ENCODE measurements around the gene NFYB. TPM values are rescaled to one million over a fixed set of nuclear protein-coding genes. Genes with fewer than 3 reads are reported as not detected.

Gene NFYB
- polyA plus RNA-seq, 1 of the 3 experiments (the other 2 are of a cell fraction), result 11.0 TPM

DNA sequence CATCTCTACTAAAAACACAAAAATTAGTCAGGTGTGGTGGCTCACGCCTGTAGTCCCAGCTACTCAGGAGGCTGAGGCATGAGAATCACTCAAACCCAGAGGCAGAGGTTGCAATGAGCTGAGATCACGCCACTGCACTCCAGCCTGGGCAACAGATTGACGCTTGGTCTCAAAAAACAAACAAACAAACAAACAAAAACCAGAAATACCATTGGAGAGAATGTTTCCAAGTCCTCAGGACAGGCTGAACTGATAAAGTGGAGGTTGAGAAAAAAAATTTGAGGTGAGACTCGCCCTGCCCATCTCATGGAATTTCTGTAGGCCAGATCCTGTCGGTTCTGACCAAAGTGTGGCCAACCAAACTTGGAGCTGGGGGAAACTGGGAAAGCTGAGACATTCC is 30.6 kb upstream of the NFYB start:
- Histone ChIP-seq H3K27ac (ENCODE audit: low read depth in 2 of 2, low read length in 1 of 2) (no peak overlapping the region), H3K27me3 (ENCODE audit: insufficient read depth) (no peaks in the 10 kb centered on the region), H3K9me3 (no peaks in the 10 kb centered on the region), H3K9ac (no peak overlapping the region), H3K4me2 (no peak overlapping the region), H3F3A (replicated peaks; ENCODE audit: insufficient read depth) (no peaks in the 10 kb centered on the region), H4K20me1 (ENCODE audit: insufficient read depth) (no peaks in the 10 kb centered on the region), H3K4me3 (ENCODE audit: low read depth in 2 of 2, low read length in 1 of 2) (no peak overlapping the region), H3K4me1 (ENCODE audit: control insufficient read depth in 1 of 2, insufficient read depth in 2 of 2, low read depth in 1 of 2, low read length in 1 of 2) (no peaks in the 10 kb centered on the region; a peak in 1 of 4 replicates), H2AFZ (ENCODE audit: low read depth) (no peak overlapping the region), H3K36me3 (replicated peaks in 1 of 2; ENCODE audit: control insufficient read depth in 1 of 2, insufficient read depth in 2 of 2, low read length in 1 of 2) (no peaks in the 10 kb centered on the region), H3K79me2 (ENCODE audit: insufficient read depth) (no peaks in the 10 kb centered on the region), H3K9me2 (no peaks in the 10 kb centered on the region)
- TF ChIP-seq TEAD4 (IDR thresholded peaks at IDR 0.05; ENCODE audit: borderline replicate concordance, insufficient read depth) (no peak), SMC3 (IDR thresholded peaks at IDR 0.05; ENCODE audit: low read depth, low read length) (no peak), JUND (IDR thresholded peaks at IDR 0.05) (no peak), RFX5 (IDR thresholded peaks at IDR 0.05; ENCODE audit: low read length) (no peak), NFIC (IDR thresholded peaks at IDR 0.05; ENCODE audit: borderline replicate concordance) (no peak), MXI1 (IDR thresholded peaks at IDR 0.05; ENCODE audit: low read depth, low read length) (no peak), YY1 (IDR thresholded peaks at IDR 0.05; ENCODE audit: low read depth) (no peak), RCOR1 (IDR thresholded peaks at IDR 0.05; ENCODE audit: low read length) (no peak), TAF1 (IDR thresholded peaks at IDR 0.05; ENCODE audit: borderline replicate concordance, low read depth, low read length) (no peak), ELF1 (IDR thresholded peaks at IDR 0.05) (no peak)
- TF ChIP-seq, protein P1, sequence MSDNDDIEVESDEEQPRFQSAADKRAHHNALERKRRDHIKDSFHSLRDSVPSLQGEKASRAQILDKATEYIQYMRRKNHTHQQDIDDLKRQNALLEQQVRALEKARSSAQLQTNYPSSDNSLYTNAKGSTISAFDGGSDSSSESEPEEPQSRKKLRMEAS (IDR thresholded peaks at IDR 0.05; ENCODE audit: low read depth), result no peak
- TF ChIP-seq, protein P2, sequence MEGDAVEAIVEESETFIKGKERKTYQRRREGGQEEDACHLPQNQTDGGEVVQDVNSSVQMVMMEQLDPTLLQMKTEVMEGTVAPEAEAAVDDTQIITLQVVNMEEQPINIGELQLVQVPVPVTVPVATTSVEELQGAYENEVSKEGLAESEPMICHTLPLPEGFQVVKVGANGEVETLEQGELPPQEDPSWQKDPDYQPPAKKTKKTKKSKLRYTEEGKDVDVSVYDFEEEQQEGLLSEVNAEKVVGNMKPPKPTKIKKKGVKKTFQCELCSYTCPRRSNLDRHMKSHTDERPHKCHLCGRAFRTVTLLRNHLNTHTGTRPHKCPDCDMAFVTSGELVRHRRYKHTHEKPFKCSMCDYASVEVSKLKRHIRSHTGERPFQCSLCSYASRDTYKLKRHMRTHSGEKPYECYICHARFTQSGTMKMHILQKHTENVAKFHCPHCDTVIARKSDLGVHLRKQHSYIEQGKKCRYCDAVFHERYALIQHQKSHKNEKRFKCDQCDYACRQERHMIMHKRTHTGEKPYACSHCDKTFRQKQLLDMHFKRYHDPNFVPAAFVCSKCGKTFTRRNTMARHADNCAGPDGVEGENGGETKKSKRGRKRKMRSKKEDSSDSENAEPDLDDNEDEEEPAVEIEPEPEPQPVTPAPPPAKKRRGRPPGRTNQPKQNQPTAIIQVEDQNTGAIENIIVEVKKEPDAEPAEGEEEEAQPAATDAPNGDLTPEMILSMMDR (IDR thresholded peaks at IDR 0.05), result no peak
- TF ChIP-seq, protein P3, sequence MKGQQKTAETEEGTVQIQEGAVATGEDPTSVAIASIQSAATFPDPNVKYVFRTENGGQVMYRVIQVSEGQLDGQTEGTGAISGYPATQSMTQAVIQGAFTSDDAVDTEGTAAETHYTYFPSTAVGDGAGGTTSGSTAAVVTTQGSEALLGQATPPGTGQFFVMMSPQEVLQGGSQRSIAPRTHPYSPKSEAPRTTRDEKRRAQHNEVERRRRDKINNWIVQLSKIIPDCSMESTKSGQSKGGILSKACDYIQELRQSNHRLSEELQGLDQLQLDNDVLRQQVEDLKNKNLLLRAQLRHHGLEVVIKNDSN (IDR thresholded peaks at IDR 0.05; ENCODE audit: borderline replicate concordance, low read depth), result no peak
- TF ChIP-seq, protein P4, sequence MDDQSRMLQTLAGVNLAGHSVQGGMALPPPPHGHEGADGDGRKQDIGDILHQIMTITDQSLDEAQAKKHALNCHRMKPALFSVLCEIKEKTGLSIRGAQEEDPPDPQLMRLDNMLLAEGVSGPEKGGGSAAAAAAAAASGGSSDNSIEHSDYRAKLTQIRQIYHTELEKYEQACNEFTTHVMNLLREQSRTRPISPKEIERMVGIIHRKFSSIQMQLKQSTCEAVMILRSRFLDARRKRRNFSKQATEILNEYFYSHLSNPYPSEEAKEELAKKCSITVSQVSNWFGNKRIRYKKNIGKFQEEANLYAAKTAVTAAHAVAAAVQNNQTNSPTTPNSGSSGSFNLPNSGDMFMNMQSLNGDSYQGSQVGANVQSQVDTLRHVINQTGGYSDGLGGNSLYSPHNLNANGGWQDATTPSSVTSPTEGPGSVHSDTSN (IDR thresholded peaks at IDR 0.05), result no peak
- POLR2A ChIA-PET, result no interaction called here
- CTCF ChIA-PET, result interaction anchor here (0.6 kb wide), 1 partner anchor 885 kb away, joined by 3 read pairs; no protein-coding TSS in a partner anchor
- DNase-seq, result no peak
- WGBS (ENCODE audit: low lambda C conversion rate), result 86% methylated on average over 5 of the region's 5 CpGs

All from SK-N-SH (cell line).